ENCODE measurements around the gene PCCA. TPM values are rescaled to one million over a fixed set of nuclear protein-coding genes. Genes with fewer than 3 reads are reported as not detected.
A peak's percentile ranks its signal among the peaks of the same experiment; 100 is the strongest.
"Not testable (repeated sequence)": the region's sequence is repeated elsewhere in the genome, so short reads cannot be mapped to it uniquely, and the experiment has no call there.

The PCCA gene
- total and polyA plus RNA-seq, 2 experiments from 2014 or later: 41.9 to 46.6 TPM

DNA sequence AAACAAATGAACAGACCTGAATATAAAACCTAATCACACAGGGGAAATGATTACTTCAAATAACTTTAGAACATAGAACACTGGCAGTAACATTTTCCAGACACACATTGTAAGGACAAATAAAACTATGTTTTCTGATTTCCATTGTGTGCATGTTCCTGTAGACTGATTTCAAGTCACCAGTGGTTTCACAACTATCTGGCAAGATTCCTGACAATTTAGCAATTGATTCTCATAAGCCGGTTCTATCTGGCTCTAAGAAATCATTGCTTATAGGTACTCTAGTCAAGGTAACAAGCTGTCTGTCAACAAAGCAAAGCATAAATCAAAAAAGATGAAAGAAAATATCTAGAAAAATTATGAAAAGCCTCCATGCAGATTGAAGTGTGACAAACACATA is 19.6 kb upstream of the PCCA start (continued):
- TF ChIP-seq, protein P1, sequence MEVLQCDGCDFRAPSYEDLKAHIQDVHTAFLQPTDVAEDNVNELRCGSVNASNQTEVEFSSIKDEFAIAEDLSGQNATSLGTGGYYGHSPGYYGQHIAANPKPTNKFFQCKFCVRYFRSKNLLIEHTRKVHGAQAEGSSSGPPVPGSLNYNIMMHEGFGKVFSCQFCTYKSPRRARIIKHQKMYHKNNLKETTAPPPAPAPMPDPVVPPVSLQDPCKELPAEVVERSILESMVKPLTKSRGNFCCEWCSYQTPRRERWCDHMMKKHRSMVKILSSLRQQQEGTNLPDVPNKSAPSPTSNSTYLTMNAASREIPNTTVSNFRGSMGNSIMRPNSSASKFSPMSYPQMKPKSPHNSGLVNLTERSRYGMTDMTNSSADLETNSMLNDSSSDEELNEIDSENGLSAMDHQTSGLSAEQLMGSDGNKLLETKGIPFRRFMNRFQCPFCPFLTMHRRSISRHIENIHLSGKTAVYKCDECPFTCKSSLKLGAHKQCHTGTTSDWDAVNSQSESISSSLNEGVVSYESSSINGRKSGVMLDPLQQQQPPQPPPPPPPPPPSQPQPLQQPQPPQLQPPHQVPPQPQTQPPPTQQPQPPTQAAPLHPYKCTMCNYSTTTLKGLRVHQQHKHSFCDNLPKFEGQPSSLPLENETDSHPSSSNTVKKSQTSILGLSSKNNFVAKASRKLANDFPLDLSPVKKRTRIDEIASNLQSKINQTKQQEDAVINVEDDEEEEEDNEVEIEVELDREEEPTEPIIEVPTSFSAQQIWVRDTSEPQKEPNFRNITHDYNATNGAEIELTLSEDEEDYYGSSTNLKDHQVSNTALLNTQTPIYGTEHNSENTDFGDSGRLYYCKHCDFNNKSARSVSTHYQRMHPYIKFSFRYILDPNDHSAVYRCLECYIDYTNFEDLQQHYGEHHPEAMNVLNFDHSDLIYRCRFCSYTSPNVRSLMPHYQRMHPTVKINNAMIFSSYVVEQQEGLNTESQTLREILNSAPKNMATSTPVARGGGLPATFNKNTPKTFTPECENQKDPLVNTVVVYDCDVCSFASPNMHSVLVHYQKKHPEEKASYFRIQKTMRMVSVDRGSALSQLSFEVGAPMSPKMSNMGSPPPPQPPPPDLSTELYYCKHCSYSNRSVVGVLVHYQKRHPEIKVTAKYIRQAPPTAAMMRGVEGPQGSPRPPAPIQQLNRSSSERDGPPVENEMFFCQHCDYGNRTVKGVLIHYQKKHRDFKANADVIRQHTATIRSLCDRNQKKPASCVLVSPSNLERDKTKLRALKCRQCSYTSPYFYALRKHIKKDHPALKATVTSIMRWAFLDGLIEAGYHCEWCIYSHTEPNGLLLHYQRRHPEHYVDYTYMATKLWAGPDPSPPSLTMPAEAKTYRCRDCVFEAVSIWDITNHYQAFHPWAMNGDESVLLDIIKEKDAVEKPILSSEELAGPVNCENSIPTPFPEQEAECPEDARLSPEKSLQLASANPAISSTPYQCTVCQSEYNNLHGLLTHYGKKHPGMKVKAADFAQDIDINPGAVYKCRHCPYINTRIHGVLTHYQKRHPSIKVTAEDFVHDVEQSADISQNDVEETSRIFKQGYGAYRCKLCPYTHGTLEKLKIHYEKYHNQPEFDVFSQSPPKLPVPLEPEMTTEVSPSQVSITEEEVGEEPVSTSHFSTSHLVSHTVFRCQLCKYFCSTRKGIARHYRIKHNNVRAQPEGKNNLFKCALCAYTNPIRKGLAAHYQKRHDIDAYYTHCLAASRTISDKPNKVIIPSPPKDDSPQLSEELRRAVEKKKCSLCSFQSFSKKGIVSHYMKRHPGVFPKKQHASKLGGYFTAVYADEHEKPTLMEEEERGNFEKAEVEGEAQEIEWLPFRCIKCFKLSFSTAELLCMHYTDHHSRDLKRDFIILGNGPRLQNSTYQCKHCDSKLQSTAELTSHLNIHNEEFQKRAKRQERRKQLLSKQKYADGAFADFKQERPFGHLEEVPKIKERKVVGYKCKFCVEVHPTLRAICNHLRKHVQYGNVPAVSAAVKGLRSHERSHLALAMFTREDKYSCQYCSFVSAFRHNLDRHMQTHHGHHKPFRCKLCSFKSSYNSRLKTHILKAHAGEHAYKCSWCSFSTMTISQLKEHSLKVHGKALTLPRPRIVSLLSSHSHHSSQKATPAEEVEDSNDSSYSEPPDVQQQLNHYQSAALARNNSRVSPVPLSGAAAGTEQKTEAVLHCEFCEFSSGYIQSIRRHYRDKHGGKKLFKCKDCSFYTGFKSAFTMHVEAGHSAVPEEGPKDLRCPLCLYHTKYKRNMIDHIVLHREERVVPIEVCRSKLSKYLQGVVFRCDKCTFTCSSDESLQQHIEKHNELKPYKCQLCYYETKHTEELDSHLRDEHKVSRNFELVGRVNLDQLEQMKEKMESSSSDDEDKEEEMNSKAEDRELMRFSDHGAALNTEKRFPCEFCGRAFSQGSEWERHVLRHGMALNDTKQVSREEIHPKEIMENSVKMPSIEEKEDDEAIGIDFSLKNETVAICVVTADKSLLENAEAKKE (CRISPR knock-in tag; IDR thresholded peaks at IDR 0.05): no peak

DNA sequence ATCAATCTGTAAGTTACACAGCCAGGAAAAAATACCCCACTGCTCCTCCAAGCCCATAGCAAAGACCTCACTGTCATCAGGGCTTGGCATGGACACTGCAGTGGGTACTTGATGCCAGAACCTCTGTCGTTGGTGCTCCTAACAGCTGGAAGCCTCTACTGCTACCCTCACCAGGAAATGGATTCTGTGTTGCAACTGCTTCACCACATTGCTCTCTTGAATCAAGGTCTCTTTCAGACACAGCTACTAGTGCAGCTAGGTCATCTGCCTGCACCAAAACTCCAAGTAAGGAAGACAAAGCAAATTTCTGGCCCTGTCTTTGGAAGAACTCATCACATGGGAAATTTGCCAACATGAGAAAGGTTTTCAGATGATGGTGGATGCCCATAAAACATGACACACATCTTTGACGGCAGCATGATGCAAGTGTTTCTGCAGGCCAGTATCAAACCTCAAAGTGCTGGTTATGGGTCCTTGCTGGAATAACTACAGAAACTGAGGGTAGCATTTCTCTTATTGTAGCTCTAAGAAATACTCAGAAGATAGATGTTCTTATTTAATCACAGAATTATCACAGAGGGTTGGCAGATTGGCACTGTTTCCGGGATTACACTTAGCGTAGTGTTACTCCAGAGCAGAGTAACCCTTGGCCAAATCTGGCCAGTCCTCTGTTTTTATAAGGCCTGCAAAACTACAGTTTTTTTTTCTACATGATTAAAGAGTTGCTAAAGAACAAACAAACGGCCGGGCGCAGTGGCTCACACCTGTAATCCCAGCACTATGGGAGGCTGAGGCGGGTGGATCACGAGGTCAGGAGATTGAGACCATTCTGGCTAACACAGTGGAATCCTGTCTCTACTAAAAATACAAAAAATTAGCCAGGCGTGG is 12.9 kb upstream of the PCCA start:
- TF ChIP-seq EZH2 (IDR thresholded peaks at IDR 0.05; ENCODE audit: low read depth, unreplicated experiment): no peak
- TF ChIP-seq, protein P2, sequence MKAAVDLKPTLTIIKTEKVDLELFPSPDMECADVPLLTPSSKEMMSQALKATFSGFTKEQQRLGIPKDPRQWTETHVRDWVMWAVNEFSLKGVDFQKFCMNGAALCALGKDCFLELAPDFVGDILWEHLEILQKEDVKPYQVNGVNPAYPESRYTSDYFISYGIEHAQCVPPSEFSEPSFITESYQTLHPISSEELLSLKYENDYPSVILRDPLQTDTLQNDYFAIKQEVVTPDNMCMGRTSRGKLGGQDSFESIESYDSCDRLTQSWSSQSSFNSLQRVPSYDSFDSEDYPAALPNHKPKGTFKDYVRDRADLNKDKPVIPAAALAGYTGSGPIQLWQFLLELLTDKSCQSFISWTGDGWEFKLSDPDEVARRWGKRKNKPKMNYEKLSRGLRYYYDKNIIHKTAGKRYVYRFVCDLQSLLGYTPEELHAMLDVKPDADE (IDR thresholded peaks at IDR 0.05): no peak
- no peak for TF ChIP-seq JUNB (IDR thresholded peaks at IDR 0.05; ENCODE audit: unreplicated experiment)
- TF ChIP-seq, protein P3, sequence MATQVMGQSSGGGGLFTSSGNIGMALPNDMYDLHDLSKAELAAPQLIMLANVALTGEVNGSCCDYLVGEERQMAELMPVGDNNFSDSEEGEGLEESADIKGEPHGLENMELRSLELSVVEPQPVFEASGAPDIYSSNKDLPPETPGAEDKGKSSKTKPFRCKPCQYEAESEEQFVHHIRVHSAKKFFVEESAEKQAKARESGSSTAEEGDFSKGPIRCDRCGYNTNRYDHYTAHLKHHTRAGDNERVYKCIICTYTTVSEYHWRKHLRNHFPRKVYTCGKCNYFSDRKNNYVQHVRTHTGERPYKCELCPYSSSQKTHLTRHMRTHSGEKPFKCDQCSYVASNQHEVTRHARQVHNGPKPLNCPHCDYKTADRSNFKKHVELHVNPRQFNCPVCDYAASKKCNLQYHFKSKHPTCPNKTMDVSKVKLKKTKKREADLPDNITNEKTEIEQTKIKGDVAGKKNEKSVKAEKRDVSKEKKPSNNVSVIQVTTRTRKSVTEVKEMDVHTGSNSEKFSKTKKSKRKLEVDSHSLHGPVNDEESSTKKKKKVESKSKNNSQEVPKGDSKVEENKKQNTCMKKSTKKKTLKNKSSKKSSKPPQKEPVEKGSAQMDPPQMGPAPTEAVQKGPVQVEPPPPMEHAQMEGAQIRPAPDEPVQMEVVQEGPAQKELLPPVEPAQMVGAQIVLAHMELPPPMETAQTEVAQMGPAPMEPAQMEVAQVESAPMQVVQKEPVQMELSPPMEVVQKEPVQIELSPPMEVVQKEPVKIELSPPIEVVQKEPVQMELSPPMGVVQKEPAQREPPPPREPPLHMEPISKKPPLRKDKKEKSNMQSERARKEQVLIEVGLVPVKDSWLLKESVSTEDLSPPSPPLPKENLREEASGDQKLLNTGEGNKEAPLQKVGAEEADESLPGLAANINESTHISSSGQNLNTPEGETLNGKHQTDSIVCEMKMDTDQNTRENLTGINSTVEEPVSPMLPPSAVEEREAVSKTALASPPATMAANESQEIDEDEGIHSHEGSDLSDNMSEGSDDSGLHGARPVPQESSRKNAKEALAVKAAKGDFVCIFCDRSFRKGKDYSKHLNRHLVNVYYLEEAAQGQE (IDR thresholded peaks at IDR 0.05; ENCODE audit: unreplicated experiment): no peak
- H3F3A ChIP-seq (replicated peaks; ENCODE audit: low read depth): no peaks in the 10 kb centered on the region
- Mint-ChIP-seq H3K36me3 (ENCODE audit: low read depth) (peaks cover 22% of the 10 kb centered on the region), H3K27ac (no peak overlapping the region), H3K4me3 (no peak overlapping the region), H3K27me3 (ENCODE audit: insufficient read depth, low read depth, poor library complexity) (peaks cover 3% of the 10 kb centered on the region), H3K4me1 (peaks cover 27% of the 10 kb centered on the region), H3K9me3 (peaks cover 20% of the 10 kb centered on the region)
- ATAC-seq (no peak), DNase-seq (ENCODE audit: low spot score) (no peak)
- H3K9me2 ChIP-seq (ENCODE audit: insufficient read depth): no peaks in the 10 kb centered on the region
- peaks cover 5% of the 10 kb centered on the region for H3K4me1 ChIP-seq (ENCODE audit: insufficient read depth)
- H3K4me2 ChIP-seq: no peak overlapping the region
- no peaks in the 10 kb centered on the region for H3K36me3 ChIP-seq (ENCODE audit: insufficient read depth)
- no peaks in the 10 kb centered on the region for H3K79me2 ChIP-seq (replicated peaks; ENCODE audit: insufficient read depth)
- H3K27me3 ChIP-seq (ENCODE audit: insufficient read depth): no peaks in the 10 kb centered on the region
- no peak overlapping the region for H3K4me3 ChIP-seq
- no peak overlapping the region for H3K27ac ChIP-seq (ENCODE audit: low read depth)
- H4K20me1 ChIP-seq (replicated peaks; ENCODE audit: insufficient read depth): no peaks in the 10 kb centered on the region
- H2AFZ ChIP-seq: no peak overlapping the region

DNA sequence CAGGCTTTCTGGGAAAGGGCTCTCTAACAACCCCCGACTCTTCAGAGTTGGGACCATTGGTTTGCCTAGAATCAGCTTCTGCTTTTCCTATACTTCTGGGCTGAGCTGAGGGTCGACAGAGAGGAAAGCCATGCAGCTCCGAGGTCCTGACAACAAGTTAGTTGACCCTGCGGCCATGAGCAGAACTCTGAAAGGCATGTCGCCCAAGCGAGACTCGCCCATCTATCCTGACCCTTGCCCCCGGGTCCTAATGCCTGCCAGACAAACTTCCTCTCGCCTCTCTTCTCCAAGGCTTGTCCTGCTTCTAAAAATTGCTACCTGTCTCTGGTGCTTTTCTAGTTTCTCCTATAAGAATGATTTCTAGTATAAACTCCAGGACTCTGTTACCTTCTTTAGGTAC is 9.9 kb upstream of the PCCA start:
- H3K4me3 ChIP-seq; H3K9me2 ChIP-seq (ENCODE audit: insufficient read depth); H2AFZ ChIP-seq; H3K36me3 ChIP-seq (ENCODE audit: insufficient read depth); H3K27ac ChIP-seq (ENCODE audit: low read depth); H3K27ac Mint-ChIP-seq; H3K27me3 ChIP-seq (ENCODE audit: insufficient read depth); H3F3A ChIP-seq (replicated peaks; ENCODE audit: low read depth); H3K27me3 Mint-ChIP-seq (ENCODE audit: insufficient read depth, low read depth, poor library complexity); H4K20me1 ChIP-seq (replicated peaks; ENCODE audit: insufficient read depth); H3K79me2 ChIP-seq (replicated peaks; ENCODE audit: insufficient read depth); H3K4me1 ChIP-seq (ENCODE audit: insufficient read depth); ATAC-seq; H3K4me3 Mint-ChIP-seq: not testable (repeated sequence)
- H3K36me3 Mint-ChIP-seq (ENCODE audit: low read depth): peaks cover 22% of the 10 kb centered on the region
- H3K4me1 Mint-ChIP-seq: peaks cover 35% of the 10 kb centered on the region
- H3K4me2 ChIP-seq: peak overlapping the region; percentile 43; the same call in 1 of the 2 replicates
- DNase-seq (ENCODE audit: low spot score): peak; percentile 60
- H3K9me3 Mint-ChIP-seq: peaks cover 20% of the 10 kb centered on the region

Measured in GM23338 (cell line).